ENCODE results near the gene CNTNAP5. TPM values are rescaled to one million over a fixed set of nuclear protein-coding genes. Genes with fewer than 3 reads are reported as not detected.
"Not testable (repeated sequence)": the region's sequence is repeated elsewhere in the genome, so short reads cannot be mapped to it uniquely, and the experiment has no call there.

Gene CNTNAP5
- polyA plus RNA-seq, 4 donors = 0.04 to 0.19 (median 0.04) TPM; not detected in 1

- no peak for DNase-seq (ENCODE audit: low read depth in 4 of 4, low spot score in 3 of 4)
Measured at GRCh38 chr2:124402274-124402673, 377.2 kb downstream of the CNTNAP5 start.

GRCh38 chr2:124407836-124408534 is 382.9 kb downstream of the CNTNAP5 start:
- DNase-seq (ENCODE audit: low read depth in 4 of 4, low spot score in 3 of 4) = not testable (repeated sequence)

GRCh38 chr2:124424074-124424473 is 399.0 kb downstream of the CNTNAP5 start:
- no peak for DNase-seq (ENCODE audit: low read depth in 4 of 4, low spot score in 3 of 4)

- no peak for DNase-seq (ENCODE audit: low read depth in 4 of 4, low spot score in 3 of 4)
Measured at GRCh38 chr2:124426122-124426521, 401.0 kb downstream of the CNTNAP5 start.

GRCh38 chr2:124426625-124427024 is 401.5 kb downstream of the CNTNAP5 start:
- no peak for DNase-seq (ENCODE audit: low read depth in 4 of 4, low spot score in 3 of 4)

GRCh38 chr2:124437811-124438210 is 412.7 kb downstream of the CNTNAP5 start:
- DNase-seq (ENCODE audit: low read depth in 4 of 4, low spot score in 3 of 4) = peak in 3 of 4 donors; percentile 10 to 13 (median 12)

- no peak for DNase-seq (ENCODE audit: low read depth in 4 of 4, low spot score in 3 of 4)
Measured at GRCh38 chr2:124450481-124450880, 425.4 kb downstream of the CNTNAP5 start.

GRCh38 chr2:124476291-124476690 is 451.2 kb downstream of the CNTNAP5 start:
- no peak for DNase-seq (ENCODE audit: low read depth in 4 of 4, low spot score in 3 of 4)

- DNase-seq (ENCODE audit: low read depth in 4 of 4, low spot score in 3 of 4) = no peak
Measured at GRCh38 chr2:124478761-124479160, 453.7 kb downstream of the CNTNAP5 start.

- no peak for DNase-seq (ENCODE audit: low read depth in 4 of 4, low spot score in 3 of 4)
Measured at GRCh38 chr2:124480958-124481357, 455.9 kb downstream of the CNTNAP5 start.

GRCh38 chr2:124482044-124482443 is 457.0 kb downstream of the CNTNAP5 start:
- no peak for DNase-seq (ENCODE audit: low read depth in 4 of 4, low spot score in 3 of 4)

- DNase-seq (ENCODE audit: low read depth in 4 of 4, low spot score in 3 of 4) = no peak
Measured at GRCh38 chr2:124482551-124482950, 457.5 kb downstream of the CNTNAP5 start.

GRCh38 chr2:124485659-124486058 is 460.6 kb downstream of the CNTNAP5 start:
- DNase-seq (ENCODE audit: low read depth in 4 of 4, low spot score in 3 of 4) = no peak

- no peak for DNase-seq (ENCODE audit: low read depth in 4 of 4, low spot score in 3 of 4)
Measured at GRCh38 chr2:124489686-124490085, 464.6 kb downstream of the CNTNAP5 start.

GRCh38 chr2:124501575-124502152 is 476.6 kb downstream of the CNTNAP5 start:
- no peak for DNase-seq (ENCODE audit: low read depth in 4 of 4, low spot score in 3 of 4)

- no peak for DNase-seq (ENCODE audit: low read depth in 4 of 4, low spot score in 3 of 4)
Measured at GRCh38 chr2:124514236-124514635, 489.1 kb downstream of the CNTNAP5 start.

GRCh38 chr2:124520953-124521352 is 495.9 kb downstream of the CNTNAP5 start:
- DNase-seq (ENCODE audit: low read depth in 4 of 4, low spot score in 3 of 4) = no peak

GRCh38 chr2:124523096-124523495 is 498.0 kb downstream of the CNTNAP5 start:
- no peak for DNase-seq (ENCODE audit: low read depth in 4 of 4, low spot score in 3 of 4)

- DNase-seq (ENCODE audit: low read depth in 4 of 4, low spot score in 3 of 4) = no peak
Measured at GRCh38 chr2:124524155-124524915, 499.2 kb downstream of the CNTNAP5 start.

- DNase-seq (ENCODE audit: low read depth in 4 of 4, low spot score in 3 of 4) = peak in 1 of 4 donors; percentile 15
Measured at GRCh38 chr2:124526221-124526620, 501.1 kb downstream of the CNTNAP5 start.

GRCh38 chr2:124530203-124530602 is 505.1 kb downstream of the CNTNAP5 start:
- DNase-seq (ENCODE audit: low read depth in 4 of 4, low spot score in 3 of 4) = no peak

Measured in right renal pelvis (tissue), 4 donors.